MM.1S (cell line): ENCODE measurements around the gene UBTD1.

Source experiments
- DNase-seq: peaks from one replicate; pipeline ENCODE4 v3.0.0-alpha.2; 2015
- H2AFZ ChIP-seq: fragments of 300-600 bp; sonication (generic); 2 replicates; pipeline ENCODE4 v1.6.0; 2016; ENCODE audit warnings: antibody characterized with exemption, low read length
- H3F3A ChIP-seq: fragments of 300-600 bp; sonication (generic); 2 replicates; pipeline ENCODE4 v1.6.1; 2016; ENCODE audit warnings: mild to moderate bottlenecking, antibody characterized with exemption, low read length, moderate library complexity, mixed read lengths; ENCODE audit not compliant: insufficient read depth
- H3K27ac ChIP-seq: fragments of 300-600 bp; sonication (generic); 2 replicates; pipeline ENCODE4 v1.5.1; 2016; ENCODE audit warnings: mild to moderate bottlenecking, low read length
- H3K27me3 ChIP-seq: fragments of 300-600 bp; sonication (generic); replicated peaks from 2 replicates; pipeline ENCODE4 v1.6.0; 2016; ENCODE audit warnings: low read length; ENCODE audit not compliant: insufficient read depth
- H3K36me3 ChIP-seq: fragments of 300-600 bp; sonication (generic); replicated peaks from 2 replicates; pipeline ENCODE4 v1.6.1; 2016; ENCODE audit warnings: mild to moderate bottlenecking, low read length, mixed read lengths; ENCODE audit not compliant: insufficient read depth
- H3K4me1 ChIP-seq: fragments of 300-600 bp; sonication (generic); 2 replicates; pipeline ENCODE4 v1.6.1; 2016; ENCODE audit warnings: low read length, mixed read lengths
- H3K4me2 ChIP-seq: fragments of 300-600 bp; sonication (generic); 2 replicates; pipeline ENCODE4 v1.6.0; 2016; ENCODE audit warnings: low read depth, low read length
- H3K4me3 ChIP-seq: fragments of 300-600 bp; sonication (generic); 2 replicates; pipeline ENCODE4 v1.5.1; 2016; ENCODE audit warnings: low read length, mixed read lengths
- H3K79me2 ChIP-seq: fragments of 300-600 bp; sonication (generic); 2 replicates; pipeline ENCODE4 v1.6.1; 2016; ENCODE audit warnings: mixed run types, low read length, mixed read lengths
- H3K9ac ChIP-seq: fragments of 300-600 bp; sonication (generic); 2 replicates; pipeline ENCODE4 v1.6.1; 2016; ENCODE audit warnings: low read length, mixed read lengths
- H3K9me2 ChIP-seq: fragments of 300-600 bp; sonication (generic); replicated peaks from 2 replicates; pipeline ENCODE4 v1.6.1; 2016; ENCODE audit warnings: mild to moderate bottlenecking, low read length, mixed read lengths; ENCODE audit not compliant: insufficient read depth
- H3K9me3 ChIP-seq: fragments of 300-600 bp; sonication (generic); replicated peaks from 2 replicates; pipeline ENCODE4 v1.6.1; 2016; ENCODE audit warnings: mild to moderate bottlenecking, low read length, mixed read lengths; ENCODE audit not compliant: insufficient read depth
- H4K20me1 ChIP-seq: fragments of 300-600 bp; sonication (generic); 2 replicates; pipeline ENCODE4 v1.6.1; 2016; ENCODE audit warnings: mild to moderate bottlenecking, low read length, moderate library complexity, mixed read lengths; ENCODE audit not compliant: insufficient read depth
- EZH2 ChIP-seq: fragments of 300-600 bp; sonication (generic); optimal IDR thresholded peaks from 2 replicates; pipeline ENCODE3; 2017; ENCODE audit warnings: low read depth, mild to moderate bottlenecking, antibody characterized with exemption, low read length, mixed read lengths
- EZH2phosphoT487 ChIP-seq: fragments of 300-600 bp; sonication (generic); IDR thresholded peaks from 2 replicates; pipeline ENCODE4 v1.6.1; 2018; ENCODE audit warnings: antibody characterized with exemption, low read length
- TF ChIP-seq, protein P1 (sequence below): fragments of 300-600 bp; sonication (generic); IDR thresholded peaks from 2 replicates; pipeline ENCODE4 v1.5.1; 2016; ENCODE audit warnings: antibody characterized with exemption, low read length, mixed read lengths

Gene UBTD1

DNA sequence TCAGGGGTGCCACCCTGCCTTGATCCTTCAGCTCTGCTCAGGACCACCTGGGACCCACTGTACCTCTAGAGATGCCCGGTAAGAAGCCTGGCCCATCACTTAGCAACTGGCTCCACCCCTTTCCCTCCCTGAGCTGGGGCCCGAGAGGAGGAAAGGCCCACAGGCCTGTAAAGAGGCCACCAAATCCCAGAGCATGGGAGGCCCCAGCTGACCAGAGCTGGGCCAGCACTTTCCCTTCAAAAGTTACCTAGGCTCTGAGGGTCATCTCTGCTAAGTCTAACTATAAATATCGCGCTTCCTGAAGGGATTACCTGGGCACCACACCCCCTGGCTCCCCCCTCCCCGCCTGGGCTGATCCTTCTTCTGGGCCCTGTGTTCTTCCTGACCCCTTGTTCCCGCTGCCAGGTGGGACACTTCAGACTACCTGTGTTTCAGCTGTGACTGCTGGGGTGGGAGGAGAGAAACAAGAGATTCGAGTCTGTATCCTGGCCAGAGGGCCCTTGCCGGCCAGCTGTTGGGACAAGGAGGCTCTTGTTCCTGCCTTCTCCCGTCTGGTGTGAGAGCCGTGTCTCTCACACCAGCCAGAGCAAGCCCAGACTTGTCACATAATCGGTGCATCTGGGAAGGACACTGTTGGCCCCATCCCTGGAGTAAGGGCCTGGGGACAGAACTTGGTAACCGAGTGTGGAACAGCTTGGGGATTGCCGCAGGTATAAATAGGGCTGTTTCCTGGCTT lies 51.0 kb downstream of the UBTD1 start:
- Histone ChIP-seq H2AFZ (no peak overlapping the region), H3K36me3 (no peaks in the 10 kb centered on the region)
- DNase-seq = no peak

DNA sequence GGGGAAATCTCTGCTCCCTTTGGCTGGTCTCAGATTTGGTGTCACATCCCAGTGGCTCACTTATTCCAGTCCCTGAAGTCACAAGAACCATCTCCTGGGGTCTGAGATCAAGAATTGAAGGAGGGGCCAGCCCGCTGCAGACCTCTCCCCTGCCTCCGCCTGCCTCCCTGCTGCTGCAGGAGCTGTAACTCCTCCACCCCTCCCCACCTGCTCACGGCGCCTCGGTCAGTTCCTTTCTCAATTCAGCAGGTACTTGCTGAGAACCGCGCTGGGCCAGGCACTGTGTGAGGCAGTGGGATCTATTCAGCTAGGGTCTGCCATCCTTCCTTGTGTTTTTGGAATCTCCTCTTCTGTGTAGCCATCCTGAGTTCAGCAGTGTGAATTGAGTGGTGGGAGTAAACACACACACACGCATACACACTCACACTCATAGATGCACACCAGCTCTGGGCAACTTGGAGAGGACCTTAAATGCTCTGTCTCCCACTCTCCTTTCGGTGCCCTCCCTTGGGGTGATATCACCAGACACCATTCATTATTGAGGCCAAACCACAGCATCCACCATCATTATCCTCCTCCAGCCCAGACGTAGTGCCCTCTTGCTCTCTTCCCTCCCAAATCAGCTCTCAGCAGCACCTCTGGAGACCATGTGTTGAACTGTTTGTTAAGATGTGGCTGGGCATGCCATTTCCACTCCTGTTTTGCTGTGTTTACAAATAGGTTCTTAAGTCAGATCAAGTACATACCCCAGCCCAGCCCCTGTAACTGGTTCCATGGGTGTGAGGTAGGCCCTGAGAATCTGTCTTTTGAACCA lies 51.8 kb downstream of the UBTD1 start:
- Histone ChIP-seq H3K4me1 (peaks cover 12% of the 10 kb centered on the region), H3K4me3 (no peak overlapping the region), H3K4me2 (no peak overlapping the region), H3F3A (no peaks in the 10 kb centered on the region), H3K27me3 (no peaks in the 10 kb centered on the region), H3K9me3 (no peaks in the 10 kb centered on the region), H3K36me3 (no peaks in the 10 kb centered on the region), H3K9me2 (no peaks in the 10 kb centered on the region), H3K9ac (no peak overlapping the region), H4K20me1 (no peaks in the 10 kb centered on the region), H3K27ac (no peak overlapping the region), H3K79me2 (no peaks in the 10 kb centered on the region), H2AFZ (no peak overlapping the region)
- TF ChIP-seq EZH2 = no peak
- TF ChIP-seq, protein P1, sequence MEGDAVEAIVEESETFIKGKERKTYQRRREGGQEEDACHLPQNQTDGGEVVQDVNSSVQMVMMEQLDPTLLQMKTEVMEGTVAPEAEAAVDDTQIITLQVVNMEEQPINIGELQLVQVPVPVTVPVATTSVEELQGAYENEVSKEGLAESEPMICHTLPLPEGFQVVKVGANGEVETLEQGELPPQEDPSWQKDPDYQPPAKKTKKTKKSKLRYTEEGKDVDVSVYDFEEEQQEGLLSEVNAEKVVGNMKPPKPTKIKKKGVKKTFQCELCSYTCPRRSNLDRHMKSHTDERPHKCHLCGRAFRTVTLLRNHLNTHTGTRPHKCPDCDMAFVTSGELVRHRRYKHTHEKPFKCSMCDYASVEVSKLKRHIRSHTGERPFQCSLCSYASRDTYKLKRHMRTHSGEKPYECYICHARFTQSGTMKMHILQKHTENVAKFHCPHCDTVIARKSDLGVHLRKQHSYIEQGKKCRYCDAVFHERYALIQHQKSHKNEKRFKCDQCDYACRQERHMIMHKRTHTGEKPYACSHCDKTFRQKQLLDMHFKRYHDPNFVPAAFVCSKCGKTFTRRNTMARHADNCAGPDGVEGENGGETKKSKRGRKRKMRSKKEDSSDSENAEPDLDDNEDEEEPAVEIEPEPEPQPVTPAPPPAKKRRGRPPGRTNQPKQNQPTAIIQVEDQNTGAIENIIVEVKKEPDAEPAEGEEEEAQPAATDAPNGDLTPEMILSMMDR = no peak
- TF ChIP-seq EZH2phosphoT487 = no peak
- DNase-seq = no peak

More for the DNA sequence above, 51.0 kb downstream of the UBTD1 start:
- peaks cover 7% of the 10 kb centered on the region for H3K4me1 ChIP-seq
- H3K9ac ChIP-seq = no peak overlapping the region
- H3K79me2 ChIP-seq = no peaks in the 10 kb centered on the region
- no peak overlapping the region for H3K27ac ChIP-seq
- no peaks in the 10 kb centered on the region for H3F3A ChIP-seq
- H3K9me2 ChIP-seq = no peaks in the 10 kb centered on the region
- no peaks in the 10 kb centered on the region for H4K20me1 ChIP-seq
- no peak for TF ChIP-seq EZH2phosphoT487
- no peak for TF ChIP-seq EZH2
- TF ChIP-seq, protein P1 = no peak
- H3K27me3 ChIP-seq = no peaks in the 10 kb centered on the region
- no peak overlapping the region for H3K4me2 ChIP-seq
- H3K9me3 ChIP-seq = no peaks in the 10 kb centered on the region
- H3K4me3 ChIP-seq = no peak overlapping the region

DNA sequence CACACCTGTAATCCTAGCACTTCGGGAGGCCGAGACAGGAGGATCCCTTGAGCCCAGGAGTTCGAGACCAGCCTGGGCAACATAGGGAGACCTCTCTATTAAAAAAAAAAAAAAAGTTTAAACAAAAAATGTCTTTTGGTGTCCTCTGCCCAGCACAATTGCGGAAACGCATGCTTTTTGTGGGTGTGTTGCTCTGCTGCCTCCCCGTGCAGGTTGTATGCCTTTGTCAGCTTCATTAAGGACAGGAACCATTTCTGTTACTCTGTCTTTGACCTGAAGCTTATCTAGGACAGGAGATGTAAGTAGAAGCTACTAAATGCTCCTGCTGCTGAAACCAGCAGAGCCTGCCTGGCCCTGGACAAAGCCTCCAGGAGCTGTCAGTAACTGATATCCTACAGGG lies 52.5 kb downstream of the UBTD1 start:
- Histone ChIP-seq H3K9ac (no peak overlapping the region), H3K79me2 (no peaks in the 10 kb centered on the region), H3K27me3 (no peaks in the 10 kb centered on the region), H4K20me1 (no peaks in the 10 kb centered on the region), H3F3A (no peaks in the 10 kb centered on the region), H3K4me1 (peaks cover 12% of the 10 kb centered on the region), H2AFZ (no peak overlapping the region), H3K9me3 (no peaks in the 10 kb centered on the region), H3K9me2 (no peaks in the 10 kb centered on the region), H3K27ac (no peak overlapping the region), H3K4me2 (no peak overlapping the region), H3K36me3 (no peaks in the 10 kb centered on the region), H3K4me3 (no peak overlapping the region)
- no peak for TF ChIP-seq EZH2
- TF ChIP-seq, protein P1 = no peak
- no peak for TF ChIP-seq EZH2phosphoT487
- no peak for DNase-seq
